Fibroblast of the conjunctiva (primary cell): ENCODE measurements around the gene TXNDC9.
"Not testable (repeated sequence)": the region's sequence is repeated elsewhere in the genome, so short reads cannot be mapped to it uniquely, and the experiment has no call there.

Experiments used
- DNase-seq: peaks from one replicate; pipeline ENCODE4 v3.0.0-alpha.2; 2010; ENCODE audit warnings: low read depth

TXNDC9 gene, protein sequence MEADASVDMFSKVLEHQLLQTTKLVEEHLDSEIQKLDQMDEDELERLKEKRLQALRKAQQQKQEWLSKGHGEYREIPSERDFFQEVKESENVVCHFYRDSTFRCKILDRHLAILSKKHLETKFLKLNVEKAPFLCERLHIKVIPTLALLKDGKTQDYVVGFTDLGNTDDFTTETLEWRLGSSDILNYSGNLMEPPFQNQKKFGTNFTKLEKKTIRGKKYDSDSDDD

DNA sequence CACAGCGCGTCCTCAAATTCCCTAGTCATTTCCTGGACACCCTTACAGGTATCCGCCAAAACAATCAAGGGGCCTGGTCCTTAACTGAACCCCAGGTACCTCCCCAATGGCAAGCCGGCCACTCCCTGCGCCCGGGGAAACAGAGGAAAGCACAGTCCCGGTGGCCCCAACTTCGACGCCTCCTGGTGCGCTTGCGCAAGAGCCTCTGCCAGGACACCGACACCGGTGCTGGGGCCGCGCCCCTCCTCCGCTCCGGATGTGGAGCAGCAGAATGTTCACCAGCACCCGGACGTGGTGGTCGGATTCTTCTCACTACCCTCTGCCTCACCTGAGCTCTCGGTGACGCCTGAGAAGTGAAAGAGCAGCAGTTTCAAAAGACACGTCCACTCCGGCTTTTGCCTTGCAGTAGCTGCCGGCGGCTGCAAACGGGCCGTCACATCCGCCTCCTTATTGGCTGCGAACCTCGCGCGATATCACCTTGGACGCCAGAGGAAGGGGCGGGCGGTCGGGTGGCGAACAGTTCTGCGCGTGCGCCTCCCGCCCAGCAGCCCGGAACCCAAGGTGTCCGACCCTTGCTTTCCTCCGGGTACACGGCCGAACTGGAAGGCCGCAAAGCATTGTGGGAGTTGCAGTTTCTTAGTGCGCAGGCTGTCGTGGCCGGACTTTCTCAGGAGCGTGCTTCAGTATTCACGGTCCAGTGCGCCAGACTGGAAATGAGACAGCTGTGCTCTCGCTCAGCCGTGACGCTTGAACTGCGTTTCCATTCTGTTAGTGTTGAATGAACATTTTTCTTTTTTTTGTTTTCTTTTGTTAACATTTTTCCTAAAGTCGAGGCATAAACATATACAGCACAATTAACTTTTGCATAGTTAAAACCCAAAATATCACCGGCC is at the start of gene TXNDC9:
Gene TXNDC9, minus strand, starts transcription at position 423 of the 893 bp plus-strand sequence. CDS start 3,123 bp downstream, outside the sequence.
- peak; percentile 99 for DNase-seq

DNA sequence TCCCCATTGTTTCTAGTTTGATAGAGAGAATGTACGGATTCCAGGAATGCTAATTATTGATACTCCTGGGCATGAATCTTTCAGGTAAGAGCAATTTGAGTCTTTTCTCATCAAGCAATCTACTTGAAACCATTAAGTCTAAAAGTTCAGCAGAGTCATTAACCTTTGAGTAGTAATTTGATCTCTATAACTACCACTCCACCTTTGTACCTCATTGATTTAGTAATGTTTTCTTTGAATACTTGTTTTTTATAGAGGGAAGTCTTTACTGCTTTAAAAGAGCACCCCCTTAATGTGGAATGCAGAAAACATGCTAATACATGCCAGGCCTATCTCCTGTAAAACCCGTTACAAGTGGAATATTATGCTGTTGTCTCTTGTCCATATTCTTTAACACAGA is 46.0 kb upstream of the TXNDC9 start:
- DNase-seq, result no peak

DNA sequence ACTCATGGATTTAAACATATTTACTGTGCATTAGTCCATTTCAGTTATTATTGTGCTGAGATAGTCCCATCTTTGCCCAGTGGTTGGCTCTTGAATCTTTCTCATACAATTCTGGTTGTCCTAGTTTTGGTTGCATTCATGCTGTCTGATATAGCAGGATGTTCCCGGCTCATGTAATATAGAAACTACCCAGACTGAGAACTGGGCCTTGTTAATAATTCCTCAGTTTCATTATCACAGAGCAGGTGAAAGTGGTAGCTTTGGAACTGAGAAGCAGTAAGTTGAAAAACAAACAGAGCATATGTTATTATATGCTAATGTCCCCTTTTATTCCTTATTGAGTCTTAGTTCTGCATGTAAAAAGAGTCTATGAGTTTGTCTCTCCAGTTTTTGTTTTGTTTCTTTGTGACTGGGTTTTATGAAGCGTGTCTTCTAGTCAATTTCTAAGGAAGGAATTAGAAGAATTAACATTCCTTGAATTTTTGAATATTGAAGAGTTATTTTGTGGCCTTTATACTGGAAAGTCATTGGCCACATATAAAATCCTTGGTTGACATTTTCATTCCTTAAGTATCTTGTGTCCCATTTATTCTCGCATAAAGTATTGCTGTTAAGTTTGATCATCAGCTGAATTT is 44.4 kb upstream of the TXNDC9 start:
- DNase-seq, result no peak

DNA sequence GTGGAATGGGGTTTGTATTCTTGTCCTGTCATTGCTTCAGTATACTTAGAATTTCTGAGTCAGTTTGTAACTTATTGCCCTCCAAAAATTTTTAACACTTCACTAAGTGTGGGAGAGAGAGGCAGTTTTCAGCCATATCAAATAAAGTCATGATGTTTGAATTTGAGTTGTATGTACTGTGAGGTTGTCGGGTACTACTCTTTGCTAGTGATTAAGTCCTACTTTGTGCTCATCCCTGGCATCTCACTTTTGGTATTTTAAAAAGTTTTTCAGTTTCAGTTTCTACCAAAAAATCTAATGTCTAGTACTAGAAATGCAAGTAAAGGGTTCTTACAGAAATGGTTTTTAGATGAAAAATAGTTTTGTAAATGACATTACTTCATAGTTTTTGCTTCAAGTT is 41.7 kb upstream of the TXNDC9 start:
- DNase-seq, result no peak

DNA sequence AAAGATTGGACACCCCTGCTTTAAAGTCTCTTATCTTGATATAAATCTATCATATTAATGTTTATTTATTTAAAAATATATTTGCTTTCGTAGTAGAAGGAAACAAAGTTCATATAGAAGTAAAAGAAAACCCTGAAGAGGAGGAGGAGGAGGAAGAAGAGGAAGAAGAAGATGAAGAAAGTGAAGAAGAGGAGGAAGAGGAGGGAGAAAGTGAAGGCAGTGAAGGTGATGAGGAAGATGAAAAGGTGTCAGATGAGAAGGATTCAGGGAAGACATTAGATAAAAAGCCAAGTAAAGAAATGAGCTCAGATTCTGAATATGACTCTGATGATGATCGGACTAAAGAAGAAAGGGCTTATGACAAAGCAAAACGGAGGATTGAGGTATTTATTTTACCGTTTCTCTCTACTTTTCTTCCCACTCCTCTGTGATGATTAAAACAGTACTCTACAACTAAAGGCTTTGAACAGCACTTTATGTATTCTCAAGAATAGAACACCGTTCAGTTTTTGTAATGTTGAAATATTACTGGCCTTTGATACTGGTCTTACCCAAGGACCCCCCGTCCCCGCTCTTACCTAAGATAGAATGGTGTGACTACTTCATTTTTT is 40.2 kb upstream of the TXNDC9 start:
- DNase-seq, result no peak

DNA sequence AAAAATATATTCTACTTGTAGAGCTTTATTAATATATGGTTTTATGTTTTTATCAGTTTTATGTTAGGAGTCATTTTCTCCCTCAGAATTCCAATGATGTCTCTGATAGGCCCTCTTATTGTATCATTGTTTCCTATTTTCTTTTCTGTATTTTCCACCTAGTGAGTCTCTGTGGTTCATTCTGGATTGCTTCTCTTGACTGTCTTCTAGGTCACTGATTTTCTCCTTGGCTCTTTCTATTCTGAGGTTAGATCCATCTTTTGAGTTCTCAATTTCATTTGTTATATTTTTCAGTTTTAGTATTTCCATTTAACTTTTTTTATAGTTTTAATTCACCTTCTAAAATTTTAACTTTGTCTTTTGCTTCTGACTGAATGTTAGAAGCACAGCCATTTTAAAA is 38.6 kb upstream of the TXNDC9 start:
- no peak for DNase-seq

DNA sequence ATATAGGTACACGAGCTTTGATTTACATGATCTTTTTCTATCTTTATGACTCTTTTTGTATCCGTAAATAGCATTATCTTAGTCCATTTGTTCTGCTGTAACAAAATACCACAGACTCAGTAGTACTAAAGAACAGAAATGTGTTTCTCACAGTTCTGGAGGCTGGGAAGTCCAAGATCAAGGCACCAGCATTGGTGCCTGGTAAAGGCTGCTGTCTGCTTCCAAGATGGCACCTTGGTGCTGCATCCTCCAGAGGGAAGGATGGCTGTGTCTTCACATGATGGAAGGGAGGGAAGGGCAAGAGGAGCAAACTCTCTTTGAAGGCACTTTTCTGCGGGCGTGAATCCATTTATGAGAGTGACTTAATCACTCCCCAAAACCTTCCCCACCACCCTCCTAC is 37.0 kb upstream of the TXNDC9 start:
- DNase-seq, result no peak

DNA sequence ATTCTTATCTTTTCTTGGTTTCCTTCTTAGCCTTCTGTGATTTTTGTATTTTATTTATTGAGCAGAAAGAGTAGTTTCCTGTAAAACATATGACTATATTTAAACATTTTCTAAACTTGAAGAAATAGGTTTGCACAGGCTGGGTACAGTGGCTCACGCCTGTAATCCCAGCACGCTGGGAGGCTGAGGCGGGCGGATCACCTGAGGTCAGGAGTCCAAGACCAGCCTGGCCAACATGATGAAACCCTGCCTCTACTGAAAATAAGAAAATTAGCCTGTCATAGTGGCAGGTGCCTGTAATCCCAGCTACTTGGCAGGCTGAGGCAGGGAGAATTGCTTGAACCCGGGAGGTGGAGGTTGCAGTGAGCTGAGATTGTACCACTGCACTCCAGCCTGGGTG is 32.7 kb upstream of the TXNDC9 start:
- DNase-seq, result not testable (repeated sequence)

DNA sequence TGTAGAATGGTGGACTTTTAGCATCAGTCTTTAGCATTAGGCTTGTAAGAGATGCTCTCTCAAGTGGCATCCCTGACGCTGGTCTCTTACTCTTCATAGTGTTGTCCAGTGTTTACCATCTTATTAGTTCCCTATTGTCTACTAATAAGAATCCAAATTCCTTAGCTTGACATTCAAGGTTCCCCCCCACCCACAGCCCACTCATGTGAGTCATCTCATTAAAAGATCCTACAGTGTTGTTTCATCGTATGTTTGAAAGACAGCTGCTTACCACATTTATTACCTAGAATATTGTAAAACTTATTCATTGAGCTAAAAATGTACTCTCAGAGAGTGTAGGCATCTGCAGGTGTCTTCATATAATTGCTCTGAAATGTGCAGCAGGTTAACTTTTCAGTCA is 29.5 kb upstream of the TXNDC9 start:
- DNase-seq, result no peak

DNA sequence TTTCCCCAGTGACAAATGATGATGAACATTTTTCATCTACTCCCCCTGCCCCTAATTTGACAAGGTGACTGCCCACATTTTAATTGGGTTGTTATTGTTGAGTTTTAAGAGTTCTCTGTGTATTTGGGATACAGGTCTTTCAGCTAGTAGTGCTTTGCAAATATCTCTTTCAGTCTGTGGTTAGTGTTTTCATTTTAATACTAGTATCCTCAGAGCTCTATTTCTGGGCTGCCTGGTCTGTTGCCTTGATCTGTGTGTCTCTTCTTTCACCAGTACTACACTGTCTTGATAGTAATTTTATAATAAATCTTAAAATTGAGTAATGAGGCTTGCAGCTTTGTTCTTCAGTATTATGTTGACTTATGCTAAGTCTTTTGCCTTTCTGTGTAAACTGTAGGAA is 20.7 kb upstream of the TXNDC9 start:
- DNase-seq, result no peak

DNA sequence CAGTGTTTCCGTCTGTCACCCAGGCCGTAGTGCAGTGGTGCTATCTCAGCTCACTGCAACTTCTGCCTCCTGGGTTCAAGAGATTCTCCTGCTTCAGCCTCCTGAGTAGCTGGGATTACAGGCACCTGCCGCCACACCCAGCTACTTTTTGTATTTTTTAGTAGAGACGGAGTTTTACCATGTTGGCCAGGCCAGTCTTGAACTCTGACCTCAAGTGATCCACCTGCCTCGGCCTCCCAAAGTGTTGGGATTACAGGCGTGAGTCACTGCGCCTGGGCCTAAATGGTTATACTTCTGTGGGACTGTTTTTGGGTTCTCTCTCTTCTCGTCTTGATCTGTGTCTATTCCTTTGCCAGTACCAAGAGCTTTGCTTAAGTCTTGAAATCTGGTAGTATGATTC is 18.7 kb upstream of the TXNDC9 start:
- DNase-seq, result not testable (repeated sequence)

DNA sequence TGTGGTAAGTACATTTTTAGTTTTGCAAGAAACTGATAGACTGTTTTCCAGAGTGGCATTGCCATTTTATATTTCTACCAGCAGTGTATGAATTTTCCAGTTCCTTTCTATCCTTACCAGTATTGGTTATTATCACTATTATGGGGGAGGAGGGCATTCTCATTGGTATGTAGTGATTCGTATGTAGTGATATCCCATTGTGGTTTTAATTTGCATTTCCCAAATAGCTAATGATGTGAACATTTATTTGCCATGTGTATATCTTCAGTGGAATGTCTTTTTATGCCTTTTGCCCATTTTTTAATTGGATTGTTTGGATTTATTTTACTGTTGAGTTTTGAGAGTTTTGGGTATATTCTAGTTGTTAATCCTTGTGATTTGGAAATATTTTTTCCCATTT is 17.9 kb upstream of the TXNDC9 start:
- DNase-seq, result no peak

DNA sequence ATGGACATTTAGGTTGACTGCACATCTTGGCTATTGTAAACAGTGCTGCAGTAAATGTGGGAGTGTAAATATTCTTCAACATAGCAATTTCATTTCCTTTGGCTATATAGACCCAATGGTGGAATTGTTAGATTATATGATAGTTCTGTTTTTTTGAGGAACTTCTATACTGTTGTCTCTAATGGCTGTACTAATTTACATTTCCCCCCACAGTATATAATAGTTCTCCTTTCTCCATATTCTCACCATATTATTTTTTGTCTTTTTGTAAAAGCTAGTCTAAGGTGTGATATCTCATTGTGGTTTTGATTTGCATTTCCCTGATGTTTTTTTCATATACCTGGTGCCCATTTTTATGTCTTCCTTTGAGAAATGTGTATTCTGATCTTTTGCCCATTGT is 14.1 kb upstream of the TXNDC9 start:
- no peak for DNase-seq

DNA sequence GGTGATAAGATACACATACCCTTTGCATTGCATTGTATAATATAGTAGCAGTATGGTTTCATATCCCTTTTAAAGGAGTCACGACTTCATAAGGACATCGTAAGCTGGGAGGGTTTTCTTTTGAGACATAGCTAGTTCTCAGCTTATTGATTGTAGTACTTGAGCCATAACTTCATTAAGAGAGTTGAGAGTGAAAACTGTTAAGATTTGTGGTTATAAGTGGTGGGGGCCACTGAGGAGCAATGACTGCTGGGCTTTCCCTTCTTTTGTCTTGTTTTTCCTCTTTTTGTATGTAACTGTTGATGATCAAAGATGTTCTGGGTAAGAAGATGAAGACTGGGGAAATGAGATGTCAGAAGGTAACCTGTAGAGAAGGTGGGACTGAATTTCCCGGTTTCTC is 12.0 kb upstream of the TXNDC9 start:
- no peak for DNase-seq

DNA sequence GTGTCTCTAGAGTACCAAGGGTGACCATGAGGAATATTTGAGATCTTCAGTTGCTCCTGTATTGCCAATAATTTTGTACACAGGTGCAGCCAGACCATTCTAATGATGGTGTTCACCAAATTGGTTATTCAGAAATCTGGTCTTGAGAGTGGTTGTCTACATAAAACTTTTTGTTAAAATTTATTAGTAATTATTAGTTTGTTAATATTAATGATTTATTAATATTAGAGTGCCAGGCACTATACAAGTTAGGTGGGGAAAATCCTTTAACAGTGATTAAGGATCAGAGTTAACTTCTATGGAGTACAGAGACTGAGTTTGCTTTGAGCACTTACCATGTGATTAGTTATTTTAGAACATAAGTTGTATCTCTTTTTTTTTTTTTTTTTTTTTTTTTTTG is 10.1 kb upstream of the TXNDC9 start:
- no peak for DNase-seq

DNA sequence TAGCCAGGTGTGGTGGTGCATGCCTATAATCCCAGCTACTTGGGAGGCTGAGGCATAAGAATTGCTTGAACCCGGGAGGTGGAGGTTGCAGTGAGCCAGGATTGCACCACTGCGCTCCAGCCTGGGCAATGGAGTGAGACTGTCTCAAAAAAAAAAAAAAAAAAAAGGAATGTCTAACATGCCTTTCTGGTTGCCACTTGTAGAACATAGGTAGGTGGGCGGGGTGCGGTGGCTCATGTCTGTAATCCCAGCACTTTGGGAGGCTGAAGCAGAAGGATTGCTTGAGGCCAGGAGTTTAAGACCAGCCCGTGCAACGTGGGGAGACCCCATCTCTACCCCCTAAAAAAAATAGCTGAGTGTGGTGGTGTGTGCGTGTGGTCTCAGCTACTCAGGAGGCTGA is 9.3 kb upstream of the TXNDC9 start:
- not testable (repeated sequence) for DNase-seq

DNA sequence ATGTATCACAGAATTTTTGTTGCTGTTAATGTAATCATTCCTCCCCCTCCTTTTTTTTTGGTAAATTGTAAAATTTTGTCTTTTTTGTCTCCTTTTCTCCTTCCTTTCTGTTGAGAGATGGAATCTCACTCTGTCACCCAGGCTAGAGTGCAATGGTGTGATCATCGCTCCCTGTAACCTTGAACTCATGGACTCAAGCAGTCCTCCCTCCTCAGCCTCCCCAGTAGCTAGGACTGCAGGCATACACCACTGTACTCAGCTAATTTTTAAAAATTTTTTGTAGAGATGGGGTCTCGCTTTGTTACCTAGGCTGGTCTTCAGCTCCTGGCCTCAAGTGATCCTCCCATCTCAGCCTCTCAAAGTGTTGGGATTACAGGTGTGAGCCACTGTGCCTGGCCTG is 6.4 kb upstream of the TXNDC9 start:
- DNase-seq, result no peak

DNA sequence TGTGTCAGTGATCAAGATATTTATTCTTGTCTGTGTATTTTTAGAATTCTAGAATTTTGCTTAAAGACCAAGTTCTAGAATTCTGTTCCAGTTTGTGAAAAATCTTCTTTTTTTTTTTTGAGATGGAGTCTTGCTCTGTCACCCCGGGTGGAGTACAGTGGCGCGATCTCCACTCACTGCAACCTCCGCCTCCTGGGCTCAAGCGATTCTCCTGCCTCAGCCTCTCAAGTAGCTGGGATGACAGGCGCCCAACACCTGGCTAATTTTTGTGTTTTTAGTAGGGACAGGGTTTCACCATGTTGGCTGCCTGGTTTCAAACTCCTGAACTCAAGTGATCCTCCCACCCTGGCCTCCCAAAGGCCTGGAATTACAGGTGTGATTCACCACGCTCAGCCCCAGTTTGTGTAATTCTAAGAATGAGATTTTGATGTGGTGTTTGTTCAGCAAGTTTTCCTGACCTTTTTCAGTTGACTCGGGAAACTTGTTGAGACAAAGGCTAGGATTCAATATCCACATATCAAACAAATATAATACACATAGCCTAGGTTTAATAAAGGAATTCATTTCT is 4.6 kb upstream of the TXNDC9 start:
- no peak for DNase-seq

DNA sequence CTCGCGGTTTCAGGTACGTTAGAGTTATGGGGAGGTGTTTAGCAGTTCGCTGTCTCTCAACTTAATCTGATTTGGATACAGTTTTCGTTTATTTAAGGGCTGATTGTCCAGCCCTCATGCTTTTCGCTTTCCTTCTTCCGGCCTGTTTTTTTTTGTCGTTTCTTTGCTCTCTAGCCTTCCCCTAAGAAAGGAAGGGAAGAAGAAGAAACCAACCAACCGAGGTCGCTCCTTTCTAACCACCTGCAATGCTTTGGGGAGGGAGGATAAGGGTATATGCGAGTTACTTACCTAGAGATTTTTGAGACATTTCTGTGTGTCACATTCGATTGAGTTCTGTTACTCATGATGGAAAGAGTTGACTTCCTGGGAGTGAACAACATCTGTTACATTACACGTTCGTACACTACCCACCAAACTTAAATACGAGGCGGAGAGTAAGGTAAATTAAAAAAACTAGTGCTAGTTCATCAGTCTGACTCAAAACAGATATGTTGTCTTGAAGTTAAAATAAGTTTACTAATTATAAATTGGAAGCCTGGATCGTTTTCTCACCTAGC is 2.0 kb upstream of the TXNDC9 start:
- no peak for DNase-seq

DNA sequence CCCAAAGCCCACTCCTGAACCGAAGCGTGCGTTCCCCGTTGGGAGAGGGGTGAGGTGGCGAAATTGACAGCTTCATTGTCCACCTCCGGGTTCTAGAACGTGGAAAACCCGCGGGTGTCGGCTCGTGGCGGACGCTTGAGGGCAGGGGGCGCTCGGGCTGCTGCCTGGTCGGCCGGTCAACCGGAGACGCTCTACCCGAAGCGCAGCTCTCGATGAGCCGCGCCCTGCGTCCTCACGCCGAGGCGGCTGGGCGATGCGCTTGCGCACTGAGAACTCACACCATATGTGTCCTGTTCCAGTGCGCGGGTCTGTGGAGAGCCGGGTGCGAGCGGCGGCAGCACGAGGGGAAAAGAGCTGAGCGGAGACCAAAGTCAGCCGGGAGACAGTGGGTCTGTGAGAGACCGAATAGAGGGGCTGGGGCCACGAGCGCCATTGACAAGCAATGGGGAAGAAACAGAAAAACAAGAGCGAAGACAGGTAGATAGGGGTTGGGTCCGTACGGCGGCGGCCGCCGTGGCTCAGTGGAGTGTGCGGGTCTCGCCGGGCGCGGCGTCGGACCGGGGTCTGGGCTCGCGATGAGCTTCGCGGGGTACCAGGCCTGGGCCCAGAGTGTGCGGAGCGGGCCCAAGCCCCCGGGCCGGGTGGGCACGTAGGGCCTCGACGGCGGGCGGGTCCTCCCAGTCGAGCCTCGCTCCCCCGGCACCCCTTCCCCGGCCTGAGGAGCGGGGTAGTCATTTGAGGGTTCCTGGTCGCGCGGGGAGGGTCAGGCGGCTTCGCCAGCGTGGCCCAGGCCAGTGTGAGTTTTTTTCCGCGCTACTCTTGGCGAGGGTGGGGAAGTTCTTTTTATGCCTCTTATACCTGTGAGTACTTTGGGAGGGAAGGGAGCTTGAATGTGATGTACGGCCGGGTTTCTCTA is 1.2 kb upstream of the TXNDC9 start, which contains the start of gene EIF5B:
Gene EIF5B, plus strand, starts transcription at position 277 of the 916 bp plus-strand sequence. Its CDS starts 166 bp downstream, at position 443.
- DNase-seq, result peak; percentile 95

DNA sequence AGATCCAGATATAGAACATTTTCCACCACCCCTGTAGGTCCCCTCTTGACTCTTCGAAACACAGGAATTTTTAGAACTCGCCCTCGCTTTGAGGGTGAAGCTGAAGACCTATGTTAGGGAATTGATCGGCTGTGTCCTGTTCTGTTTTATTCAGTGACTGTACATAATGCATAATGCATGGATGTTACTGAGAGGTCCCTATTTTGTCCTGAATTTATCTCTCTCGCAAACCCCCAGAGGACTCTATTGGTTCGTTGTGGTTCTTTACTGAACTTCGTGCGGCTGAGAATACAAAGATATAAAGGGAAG is 625 bp upstream of the TXNDC9 start:
- DNase-seq, result no peak
